ENCODE measurements around the gene PUM1.

Gene PUM1

DNA sequence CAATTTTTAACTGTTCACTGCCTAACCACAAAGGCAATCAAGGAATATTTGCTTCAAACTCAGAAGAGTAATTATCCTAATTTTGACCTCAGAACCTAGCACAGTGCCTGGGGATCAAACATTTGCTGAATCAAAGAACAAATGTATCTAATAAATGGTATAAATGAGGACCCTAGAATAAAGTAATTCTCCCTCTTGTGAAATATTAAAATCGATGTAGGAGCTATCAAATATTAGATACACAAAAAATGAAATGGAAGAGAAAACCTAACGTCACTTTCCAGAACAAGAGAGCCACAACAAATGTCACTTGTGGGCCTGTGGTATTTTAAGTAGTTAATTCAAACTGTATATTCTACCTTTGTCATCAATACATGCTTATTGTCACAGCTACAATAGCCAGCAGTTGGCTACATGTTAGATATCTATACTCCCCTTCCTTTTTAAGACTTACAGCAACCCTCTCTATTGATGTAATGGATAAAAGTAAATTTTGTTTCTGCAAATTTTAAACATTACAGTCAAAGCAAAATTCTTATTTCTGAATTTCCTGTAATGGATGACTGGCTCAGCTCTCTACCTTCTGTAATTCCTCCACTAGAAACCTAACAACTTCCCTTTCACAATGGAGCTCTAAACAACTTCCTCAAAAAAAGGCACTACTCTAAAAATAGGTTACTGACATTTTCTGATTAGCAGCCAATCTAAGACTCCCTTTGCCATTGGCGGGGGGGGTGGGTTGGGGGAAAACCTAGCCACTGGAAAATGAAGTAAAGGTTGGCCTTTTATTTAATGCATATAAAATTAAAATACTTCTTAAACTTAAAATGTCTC lies 37.6 kb downstream of the PUM1 start:
- no peak for DNase-seq (ENCODE audit: low read depth in 3 of 3, low spot score in 1 of 3)

DNA sequence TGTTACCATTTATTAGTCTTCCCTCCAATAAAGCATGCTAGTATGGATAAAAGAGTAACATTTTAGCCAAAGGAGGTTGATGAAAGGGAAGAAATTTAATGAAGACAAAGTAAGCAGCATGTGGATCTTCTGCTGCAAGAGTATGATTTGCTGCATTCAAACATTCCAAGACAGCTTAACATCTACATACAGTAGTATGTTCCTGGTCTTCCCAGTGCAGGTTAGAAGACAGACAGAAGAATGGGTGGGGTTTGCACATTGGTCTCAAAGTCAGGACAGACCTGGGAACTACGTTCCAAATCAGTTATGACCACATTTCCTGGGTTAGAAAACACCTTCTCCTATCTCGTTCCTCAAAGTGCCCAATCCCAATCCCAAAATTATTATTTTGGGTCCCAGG lies 43.3 kb downstream of the PUM1 start:
- no peak for DNase-seq (ENCODE audit: low read depth in 3 of 3, low spot score in 1 of 3)

DNA sequence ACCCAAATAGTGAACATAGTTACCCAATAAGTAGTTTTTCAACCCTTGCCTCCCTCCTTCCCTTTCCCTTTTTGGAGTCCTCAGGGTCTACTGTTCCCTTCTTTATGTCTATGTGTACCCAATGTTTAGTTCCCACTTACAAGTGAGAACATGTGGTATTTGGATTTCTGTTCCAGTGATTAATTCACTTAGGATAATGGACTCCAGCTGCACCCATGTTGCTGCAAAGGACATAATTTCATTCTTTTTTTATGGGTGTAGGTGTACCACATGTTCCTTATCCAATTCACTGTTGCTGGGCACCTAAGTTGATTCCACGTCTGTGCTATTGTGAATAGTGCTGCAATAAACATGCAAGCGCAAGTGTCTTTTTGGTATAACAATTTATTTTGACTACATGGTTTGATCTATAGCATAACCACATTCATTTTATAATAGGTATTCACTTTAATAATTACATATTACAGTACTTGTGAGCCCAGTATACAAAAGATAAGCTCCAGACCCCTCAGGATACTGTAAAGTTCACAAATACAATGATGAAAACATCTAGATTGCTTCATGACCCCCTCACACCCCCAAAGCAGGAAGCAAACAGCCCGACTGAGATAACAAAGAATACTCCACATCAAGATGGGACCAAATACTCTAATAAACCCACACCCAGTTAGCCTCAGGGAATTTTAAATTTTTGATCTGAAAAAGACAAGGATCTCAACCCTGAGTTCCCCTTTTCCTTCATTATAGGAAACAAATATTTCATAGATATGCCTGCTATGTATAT lies 45.3 kb downstream of the PUM1 start:
- DNase-seq (ENCODE audit: low read depth in 3 of 3, low spot score in 1 of 3) = no peak

DNA sequence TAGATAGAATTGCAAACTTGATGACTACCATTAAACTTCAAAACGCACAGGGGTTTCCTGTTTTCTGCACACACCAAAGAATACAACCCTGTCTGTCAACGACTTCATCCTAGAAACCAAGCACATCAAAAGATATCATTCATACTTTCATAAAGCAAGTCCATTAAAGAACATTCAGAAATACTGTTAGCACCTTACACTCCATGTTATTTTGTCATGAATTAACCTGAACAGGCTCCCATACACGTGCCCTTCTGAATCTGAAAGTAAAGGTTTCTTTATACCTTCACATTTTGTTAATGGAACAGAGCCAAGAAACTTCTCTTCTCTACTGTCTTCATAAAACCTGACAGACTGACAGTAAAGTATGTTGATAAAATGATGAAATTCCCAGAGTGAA lies 46.1 kb downstream of the PUM1 start:
- DNase-seq (ENCODE audit: low read depth in 3 of 3, low spot score in 1 of 3) = no peak

DNA sequence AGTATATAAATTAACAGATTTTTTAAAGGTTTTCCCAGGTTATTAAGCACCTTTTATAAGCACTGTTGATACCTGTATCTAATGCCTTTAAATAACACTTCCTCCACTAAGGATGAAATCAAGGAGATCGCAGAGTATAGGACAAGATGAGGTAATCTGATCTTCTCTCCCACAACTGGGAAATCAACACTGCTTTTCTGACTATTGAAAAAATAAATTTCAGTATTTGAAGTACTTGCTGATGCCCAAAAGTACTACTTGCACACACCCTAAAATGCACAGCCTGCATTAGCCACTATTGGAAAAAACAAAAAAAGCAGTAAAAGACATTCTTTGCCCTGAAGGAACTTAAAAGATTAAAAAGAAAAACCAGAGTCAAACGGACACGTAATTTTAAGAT lies 48.6 kb downstream of the PUM1 start:
- DNase-seq (ENCODE audit: low read depth in 3 of 3, low spot score in 1 of 3) = no peak

DNA sequence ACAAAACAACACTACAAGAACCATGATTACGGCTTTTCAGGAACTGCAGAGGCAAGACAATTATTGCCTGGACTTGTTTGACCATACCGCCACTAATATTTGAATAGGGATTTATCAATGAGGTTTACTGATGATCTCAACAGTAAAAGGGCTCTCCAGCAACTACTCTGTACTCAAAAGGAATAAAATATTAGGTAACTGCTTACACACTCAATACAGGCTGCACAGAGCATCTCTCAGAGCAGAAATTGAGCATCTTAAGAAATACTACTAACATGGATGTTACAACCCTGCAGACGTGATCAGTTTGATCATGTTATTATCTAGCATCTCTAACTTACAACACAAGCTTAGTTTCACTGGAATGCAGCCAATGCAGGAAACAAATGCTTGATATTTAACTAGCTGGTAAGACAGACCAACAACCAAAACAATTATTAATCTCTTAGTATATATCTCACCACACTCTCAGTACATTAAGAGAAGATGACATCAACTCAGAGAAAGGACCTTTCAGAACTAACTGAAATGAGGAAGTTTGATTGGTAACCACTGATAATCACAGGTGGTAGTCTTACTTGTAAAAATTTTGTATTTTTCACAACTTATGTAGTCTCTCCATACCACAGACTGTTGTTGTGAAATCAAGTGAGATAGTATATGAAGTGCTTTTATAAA lies 52.2 kb downstream of the PUM1 start:
- no peak for DNase-seq (ENCODE audit: low read depth in 3 of 3, low spot score in 1 of 3)

DNA sequence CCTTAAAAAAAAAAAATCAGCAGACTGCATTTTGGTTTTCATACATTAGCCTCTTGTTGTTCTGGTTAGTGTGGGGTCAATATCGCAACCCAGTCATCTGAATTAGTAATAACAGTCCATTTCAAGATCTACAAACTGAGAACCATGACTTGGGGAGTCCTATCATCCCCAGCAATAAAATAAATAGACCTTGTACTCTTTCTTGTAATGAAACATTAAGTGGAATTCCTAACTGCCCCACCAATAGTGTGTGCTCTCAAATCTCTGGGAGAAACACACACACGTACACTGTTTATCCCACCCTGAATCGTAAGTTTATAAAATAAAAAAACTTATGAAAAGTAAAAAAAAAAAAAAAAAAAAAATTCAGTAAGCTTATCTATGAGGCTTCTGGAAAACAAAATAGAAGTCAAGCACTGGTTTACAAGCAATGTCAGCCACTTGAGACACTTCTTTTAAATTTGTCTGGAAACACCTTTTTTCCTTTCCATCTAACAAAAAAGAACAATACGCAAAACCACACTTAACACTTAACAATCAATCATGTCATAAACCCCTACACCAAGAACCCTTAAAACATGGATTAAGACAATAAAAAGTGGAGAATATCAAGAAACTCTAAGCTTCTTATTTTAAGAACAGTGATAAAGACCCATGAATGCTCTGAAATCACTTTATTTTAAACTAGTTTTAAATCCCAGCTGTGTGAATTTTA lies 53.1 kb downstream of the PUM1 start:
- DNase-seq (ENCODE audit: low read depth in 3 of 3, low spot score in 1 of 3) = no peak

DNA sequence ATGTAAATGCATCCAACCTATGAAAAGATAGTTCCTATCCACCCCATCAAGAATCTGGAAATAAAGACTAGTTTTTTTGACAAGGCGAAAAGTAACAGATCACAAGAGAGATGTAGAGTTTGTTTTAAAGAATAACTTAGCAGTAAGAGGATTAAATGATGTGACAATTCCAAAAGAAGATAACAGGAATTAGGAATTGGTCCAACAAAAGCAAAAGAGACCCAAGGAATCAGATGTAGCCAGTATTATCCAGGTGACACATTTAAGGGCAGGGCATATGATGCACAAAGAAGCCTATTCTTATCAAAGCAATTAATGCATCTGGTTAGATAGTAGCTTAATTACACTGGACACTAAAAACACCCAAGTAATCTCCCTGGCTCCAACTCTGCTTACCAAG lies 53.8 kb downstream of the PUM1 start:
- DNase-seq (ENCODE audit: low read depth in 3 of 3, low spot score in 1 of 3) = no peak

DNA sequence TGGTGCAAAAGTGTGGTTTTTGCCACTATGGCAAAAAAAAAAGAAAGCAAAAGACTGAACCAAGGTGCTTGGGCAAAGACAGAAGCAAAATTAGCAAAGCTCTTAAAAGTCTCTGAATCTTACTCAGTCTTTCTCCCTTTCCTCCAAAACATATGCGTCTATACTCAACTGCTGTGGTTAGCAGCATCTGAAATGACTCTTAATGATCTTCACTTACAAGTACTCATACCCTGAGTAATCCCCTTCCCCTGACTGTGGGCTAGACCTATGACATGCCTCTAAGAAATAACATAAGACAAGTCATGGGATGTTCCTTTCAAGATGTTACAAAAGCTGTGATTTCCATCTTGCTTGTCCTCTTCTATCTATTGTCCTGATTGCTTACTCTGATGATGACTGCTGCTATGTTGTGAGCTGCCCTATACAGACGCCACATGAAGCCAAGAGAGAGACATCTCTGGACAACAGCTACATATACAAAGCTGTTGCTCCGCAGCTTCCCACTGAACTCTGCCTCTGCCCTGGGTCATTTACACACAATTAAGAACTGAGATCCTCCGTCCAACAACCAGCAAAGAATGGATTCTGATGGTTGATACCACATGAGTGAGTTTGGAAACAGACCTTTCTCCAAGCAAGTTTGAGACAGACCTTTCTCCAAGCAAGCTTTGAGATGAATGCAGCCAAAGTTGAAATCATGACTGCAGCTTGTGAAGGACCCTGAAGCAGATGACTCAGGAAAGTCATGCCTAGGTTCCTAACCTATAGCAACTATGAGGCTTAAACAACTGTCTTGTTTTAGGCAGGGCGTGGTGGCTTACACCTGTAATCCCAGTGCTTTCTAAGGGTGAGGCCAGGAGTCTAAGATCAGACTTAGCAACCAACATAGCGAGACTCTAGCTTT lies 55.2 kb downstream of the PUM1 start:
- DNase-seq (ENCODE audit: low read depth in 3 of 3, low spot score in 1 of 3) = no peak

DNA sequence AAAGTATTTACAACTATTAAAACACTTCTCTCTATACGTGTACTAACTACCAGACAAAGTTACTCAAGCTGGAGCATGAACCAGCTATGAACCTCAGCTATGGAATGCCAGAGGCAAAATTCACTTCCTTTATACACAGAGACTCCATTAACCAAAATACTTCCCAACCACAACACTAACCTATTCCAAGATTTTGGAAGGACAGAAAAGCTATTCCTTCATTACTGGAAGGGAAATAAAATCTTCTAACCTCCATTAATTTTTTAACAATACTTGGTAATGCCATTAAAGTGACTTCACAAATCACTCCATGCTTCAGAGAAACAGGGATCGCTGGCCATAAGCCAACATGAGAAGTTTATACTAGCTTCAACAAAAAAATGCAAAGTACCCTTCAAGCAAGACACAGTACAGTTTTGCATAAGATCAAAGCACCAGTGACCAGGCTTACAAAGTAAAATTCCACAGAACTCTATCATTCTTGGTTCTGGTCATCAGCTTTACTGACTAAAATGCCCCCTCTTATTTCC lies 58.0 kb downstream of the PUM1 start:
- DNase-seq (ENCODE audit: low read depth in 3 of 3, low spot score in 1 of 3) = no peak

DNA sequence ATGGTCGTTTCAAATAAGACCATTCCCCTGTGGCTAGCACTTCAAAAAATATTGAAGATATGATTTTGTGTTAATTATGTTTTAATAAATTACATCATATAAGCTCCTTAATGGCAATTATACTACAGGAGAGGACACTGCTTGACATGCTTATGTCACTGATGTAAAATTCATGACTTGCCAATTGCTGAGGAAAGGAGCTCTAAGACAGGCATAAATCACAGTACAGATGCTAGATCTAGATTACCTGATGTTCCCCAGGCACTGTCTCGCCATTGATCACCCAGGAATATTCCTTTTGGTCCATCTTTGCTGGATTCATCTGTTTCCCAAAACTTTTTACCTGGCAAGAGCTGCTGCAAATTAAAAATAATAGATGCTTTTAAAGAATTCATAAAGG lies 58.8 kb downstream of the PUM1 start:
- DNase-seq (ENCODE audit: low read depth in 3 of 3, low spot score in 1 of 3) = no peak

DNA sequence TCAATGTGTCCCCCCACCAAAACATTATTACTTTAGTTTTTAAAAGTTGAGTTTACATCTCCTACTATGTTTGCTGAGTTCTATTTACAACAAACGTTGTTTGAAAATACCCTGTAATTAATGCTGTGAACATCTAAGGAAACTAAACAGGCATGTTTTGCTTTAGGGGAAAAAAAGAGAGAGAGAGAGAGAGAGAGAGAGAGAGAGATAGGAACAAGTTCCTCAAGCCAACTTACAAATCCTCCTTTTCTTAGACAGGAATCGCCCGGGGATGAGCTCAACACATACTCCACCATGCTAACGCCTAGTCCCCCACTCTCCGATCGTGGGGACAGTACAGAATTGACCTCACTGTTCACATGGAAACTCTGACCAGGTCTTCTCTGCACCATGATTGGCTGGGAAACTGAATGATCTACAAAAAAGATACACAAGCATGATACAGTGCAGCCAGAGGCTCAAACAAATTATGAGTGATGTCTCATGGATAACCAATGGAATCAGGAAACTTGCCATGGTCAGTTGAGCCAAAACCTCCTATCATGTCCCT lies 59.8 kb downstream of the PUM1 start:
- DNase-seq (ENCODE audit: low read depth in 3 of 3, low spot score in 1 of 3) = no peak

DNA sequence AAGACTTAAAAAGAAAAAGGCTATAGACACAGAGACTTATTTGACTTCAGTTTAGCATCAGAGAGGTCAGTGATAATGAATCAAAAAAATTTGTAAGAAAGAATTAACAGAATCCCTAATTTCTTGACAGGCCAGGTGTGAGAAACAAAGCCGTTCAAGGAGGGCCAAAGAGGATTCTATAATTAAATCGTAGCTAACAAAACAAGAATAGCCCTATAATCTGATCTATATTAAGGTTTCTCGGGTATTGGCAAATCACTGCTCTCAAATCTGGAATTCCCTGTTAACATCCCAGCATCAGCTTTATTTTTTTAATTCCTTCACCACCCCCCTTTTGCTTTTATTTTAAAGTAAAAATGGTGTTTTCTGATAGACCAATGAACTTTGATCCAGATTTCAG lies 60.3 kb downstream of the PUM1 start:
- DNase-seq (ENCODE audit: low read depth in 3 of 3, low spot score in 1 of 3) = no peak

DNA sequence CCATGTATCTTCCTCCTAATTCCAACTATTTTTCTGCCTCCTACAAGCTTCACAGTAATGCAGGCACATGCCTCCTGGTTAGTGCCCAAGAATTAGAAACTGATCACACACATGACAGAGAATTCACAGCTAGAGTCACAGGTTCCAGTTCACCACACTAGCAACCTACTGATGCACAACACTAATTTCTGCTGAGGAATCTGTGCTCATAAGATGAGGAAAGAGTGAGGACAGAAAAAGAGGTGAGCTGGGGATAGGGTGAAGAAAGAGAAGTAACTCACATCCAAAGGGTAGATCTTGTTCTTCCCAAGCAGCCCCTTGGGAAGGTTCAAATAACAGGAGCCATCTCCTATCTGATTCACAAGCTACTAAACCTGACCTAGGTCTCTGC lies 61.3 kb downstream of the PUM1 start:
- DNase-seq (ENCODE audit: low read depth in 3 of 3, low spot score in 1 of 3) = no peak

DNA sequence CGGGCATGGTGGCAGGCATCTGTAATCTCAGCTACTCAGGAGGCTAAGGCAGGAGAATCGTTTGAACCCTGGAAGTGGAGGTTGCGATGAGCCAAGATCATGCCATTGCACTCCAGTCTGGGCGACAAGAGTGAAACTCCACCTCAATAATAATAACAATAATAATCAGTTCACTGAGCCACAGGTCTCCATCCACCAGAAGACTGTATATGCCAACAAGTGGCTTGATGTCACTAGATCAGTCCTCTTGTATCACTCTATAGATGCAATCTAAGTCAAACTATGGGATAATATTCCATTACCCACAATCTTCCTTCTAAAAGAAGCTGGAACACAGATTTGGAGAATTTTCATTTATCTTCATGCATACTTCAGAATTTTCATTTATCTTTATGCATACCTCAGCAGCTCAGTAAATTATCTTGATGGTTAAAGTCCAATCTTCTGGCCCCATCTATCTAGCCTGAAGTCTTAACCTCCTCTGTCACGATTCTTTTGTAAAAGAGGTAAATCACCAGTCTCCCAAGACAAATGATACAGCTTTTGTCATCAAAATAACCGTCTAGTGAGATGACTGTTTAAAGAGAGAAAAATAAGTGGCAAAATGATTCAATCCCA lies 61.8 kb downstream of the PUM1 start:
- no peak for DNase-seq (ENCODE audit: low read depth in 3 of 3, low spot score in 1 of 3)

DNA sequence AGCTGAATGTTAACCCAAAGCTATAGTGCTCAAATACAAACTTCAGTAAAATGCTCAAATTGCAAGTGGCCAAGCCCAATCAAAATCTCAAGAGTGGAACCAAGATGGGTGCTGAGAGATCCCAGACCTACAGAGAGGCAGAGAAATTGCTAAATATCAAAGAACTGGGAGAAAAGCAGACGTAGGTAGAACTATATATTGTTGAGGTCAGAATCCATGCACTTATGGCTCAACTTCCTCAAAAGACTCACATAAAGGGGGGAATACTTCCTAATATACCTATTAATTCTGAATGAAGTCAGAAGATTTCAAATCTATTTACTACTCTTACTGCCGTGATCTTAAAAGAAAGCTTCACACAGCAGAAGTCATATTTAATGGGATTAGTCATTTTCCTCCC lies 65.2 kb downstream of the PUM1 start:
- DNase-seq (ENCODE audit: low read depth in 3 of 3, low spot score in 1 of 3) = no peak

DNA sequence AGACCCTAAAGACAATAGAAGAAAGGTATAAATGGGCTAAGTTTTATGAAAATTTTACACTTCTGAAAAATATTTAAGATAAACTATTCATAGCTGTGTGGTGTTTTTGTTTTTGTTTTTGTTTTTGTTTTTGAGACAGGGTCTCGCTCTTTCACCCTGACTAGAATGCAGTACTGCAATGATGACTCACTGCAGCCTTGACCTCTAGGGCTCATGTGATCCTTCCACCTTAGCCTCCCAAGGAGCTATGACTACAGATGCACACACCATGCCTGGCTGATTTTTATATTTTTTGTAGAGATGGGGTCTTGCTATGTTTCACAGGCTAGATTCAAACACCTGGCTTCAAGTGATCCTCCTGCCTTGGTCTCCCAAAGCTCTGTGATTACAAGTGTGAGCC lies 66.6 kb downstream of the PUM1 start:
- DNase-seq (ENCODE audit: low read depth in 3 of 3, low spot score in 1 of 3) = no peak

DNA sequence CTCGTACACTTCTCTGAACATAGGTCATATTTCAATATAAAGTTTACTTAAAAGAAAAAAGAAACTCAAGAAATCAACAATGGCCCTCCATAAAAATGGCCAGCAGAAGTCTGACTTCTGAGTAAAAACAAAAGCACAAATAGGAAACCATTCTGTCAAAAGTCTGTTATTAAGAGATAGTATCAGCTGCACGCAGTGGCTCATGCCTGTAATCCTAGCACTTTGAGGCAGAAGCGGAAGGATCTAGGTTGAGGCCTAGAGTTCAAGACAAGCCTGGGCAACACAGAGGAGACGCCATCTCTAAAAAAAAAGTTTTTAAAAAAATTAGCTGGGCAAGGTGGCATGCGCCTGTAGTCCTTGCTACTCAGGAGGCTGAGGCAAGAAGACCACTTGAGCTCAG lies 67.3 kb downstream of the PUM1 start:
- no peak for DNase-seq (ENCODE audit: low read depth in 3 of 3, low spot score in 1 of 3)

DNA sequence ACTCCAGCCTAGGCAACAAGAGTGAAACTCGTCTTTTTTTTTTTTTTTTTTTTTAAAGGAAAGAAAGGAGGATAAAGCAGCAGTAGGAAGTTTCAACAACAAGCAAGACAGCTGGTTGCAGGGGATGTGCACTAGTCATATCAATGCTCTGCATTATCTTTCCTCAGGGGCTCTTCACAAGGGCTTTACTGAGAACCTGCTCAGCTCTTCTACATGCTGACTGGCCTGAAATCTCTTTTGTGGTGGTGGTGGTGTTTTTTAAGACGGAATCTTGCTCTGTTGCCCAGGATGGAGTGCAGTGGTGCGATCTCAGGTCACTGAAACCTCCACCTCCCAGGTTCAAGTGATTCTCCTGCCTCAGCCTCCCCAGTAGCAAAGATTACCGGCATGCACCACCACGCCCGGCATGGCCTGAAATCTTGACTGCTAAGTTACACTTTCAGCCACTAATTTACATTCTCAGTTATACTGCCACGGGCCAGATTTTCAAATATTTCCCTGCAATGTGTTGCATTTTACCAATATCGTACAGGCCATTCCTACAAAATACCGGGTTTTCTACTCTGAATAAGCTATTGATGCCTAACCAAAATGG lies 68.0 kb downstream of the PUM1 start:
- DNase-seq (ENCODE audit: low read depth in 3 of 3, low spot score in 1 of 3) = no peak
